Neural cell (in vitro differentiated cells): ENCODE measurements around the gene USP17L12.
"Not testable (repeated sequence)": the region's sequence is repeated elsewhere in the genome, so short reads cannot be mapped to it uniquely, and the experiment has no call there.

ENCODE experiments used
- CTCF ChIP-seq: fragments of 450-650 bp; IDR thresholded peaks from 2 replicates; pipeline ENCODE4 v1.5.1; 2014; ENCODE audit warnings: antibody characterized with exemption, mild to moderate bottlenecking, moderate library complexity; ENCODE audit not compliant: poor library complexity, severe bottlenecking
- EP300 ChIP-seq: fragments of 450-650 bp; conservative IDR thresholded peaks from 2 replicates; pipeline ENCODE4 v1.6.1; 2014; ENCODE audit warnings: antibody characterized with exemption, mild to moderate bottlenecking, moderate library complexity; ENCODE audit not compliant: poor library complexity, severe bottlenecking
- EZH2 ChIP-seq: fragments of 200-600, 300-800 bp; shearing (Covaris generic), sonication (generic); IDR thresholded peaks from 2 replicates; pipeline ENCODE4 v1.6.1; 2014; ENCODE audit warnings: antibody characterized with exemption, low read length, borderline replicate concordance, mild to moderate bottlenecking; ENCODE audit not compliant: insufficient read depth, poor library complexity, severe bottlenecking
- MXI1 ChIP-seq: fragments of 450-650 bp; conservative IDR thresholded peaks from 2 replicates; pipeline ENCODE4 v1.6.1; 2014; ENCODE audit warnings: antibody characterized with exemption, mild to moderate bottlenecking; ENCODE audit not compliant: poor library complexity, severe bottlenecking
- POLR2AphosphoS5 ChIP-seq: IDR thresholded peaks from 2 replicates; pipeline ENCODE4 v1.6.1; 2012
- RAD21 ChIP-seq: fragments of 450-650 bp; conservative IDR thresholded peaks from 2 replicates; pipeline ENCODE4 v1.6.1; 2014; ENCODE audit warnings: antibody characterized with exemption, mild to moderate bottlenecking, moderate library complexity
- SMC3 ChIP-seq: fragments of 450-650 bp; conservative IDR thresholded peaks from 2 replicates; pipeline ENCODE4 v1.6.1; 2014; ENCODE audit warnings: antibody characterized with exemption, mild to moderate bottlenecking, moderate library complexity; ENCODE audit not compliant: poor library complexity
- TAF1 ChIP-seq: IDR thresholded peaks from 2 replicates; pipeline ENCODE4 v1.6.1; 2012; ENCODE audit warnings: low read depth
- TF ChIP-seq, protein P1 (sequence below): IDR thresholded peaks from 2 replicates; pipeline ENCODE4 v1.6.1; 2012; ENCODE audit warnings: borderline replicate concordance

GRCh38 chr4:9243579-9243978, 23.6 kb downstream of the USP17L12 start, which contains the start of gene USP17L17:
- TF ChIP-seq CTCF, MXI1, POLR2AphosphoS5, TAF1, EP300, EZH2, RAD21, SMC3: not testable (repeated sequence)
- TF ChIP-seq, protein P1, sequence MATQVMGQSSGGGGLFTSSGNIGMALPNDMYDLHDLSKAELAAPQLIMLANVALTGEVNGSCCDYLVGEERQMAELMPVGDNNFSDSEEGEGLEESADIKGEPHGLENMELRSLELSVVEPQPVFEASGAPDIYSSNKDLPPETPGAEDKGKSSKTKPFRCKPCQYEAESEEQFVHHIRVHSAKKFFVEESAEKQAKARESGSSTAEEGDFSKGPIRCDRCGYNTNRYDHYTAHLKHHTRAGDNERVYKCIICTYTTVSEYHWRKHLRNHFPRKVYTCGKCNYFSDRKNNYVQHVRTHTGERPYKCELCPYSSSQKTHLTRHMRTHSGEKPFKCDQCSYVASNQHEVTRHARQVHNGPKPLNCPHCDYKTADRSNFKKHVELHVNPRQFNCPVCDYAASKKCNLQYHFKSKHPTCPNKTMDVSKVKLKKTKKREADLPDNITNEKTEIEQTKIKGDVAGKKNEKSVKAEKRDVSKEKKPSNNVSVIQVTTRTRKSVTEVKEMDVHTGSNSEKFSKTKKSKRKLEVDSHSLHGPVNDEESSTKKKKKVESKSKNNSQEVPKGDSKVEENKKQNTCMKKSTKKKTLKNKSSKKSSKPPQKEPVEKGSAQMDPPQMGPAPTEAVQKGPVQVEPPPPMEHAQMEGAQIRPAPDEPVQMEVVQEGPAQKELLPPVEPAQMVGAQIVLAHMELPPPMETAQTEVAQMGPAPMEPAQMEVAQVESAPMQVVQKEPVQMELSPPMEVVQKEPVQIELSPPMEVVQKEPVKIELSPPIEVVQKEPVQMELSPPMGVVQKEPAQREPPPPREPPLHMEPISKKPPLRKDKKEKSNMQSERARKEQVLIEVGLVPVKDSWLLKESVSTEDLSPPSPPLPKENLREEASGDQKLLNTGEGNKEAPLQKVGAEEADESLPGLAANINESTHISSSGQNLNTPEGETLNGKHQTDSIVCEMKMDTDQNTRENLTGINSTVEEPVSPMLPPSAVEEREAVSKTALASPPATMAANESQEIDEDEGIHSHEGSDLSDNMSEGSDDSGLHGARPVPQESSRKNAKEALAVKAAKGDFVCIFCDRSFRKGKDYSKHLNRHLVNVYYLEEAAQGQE: not testable (repeated sequence)
